Loucy (cell line): ENCODE data around the gene KLK13.

Experiments used
- EZH2phosphoT487 ChIP-seq: fragments of 200-600 bp; IDR thresholded peaks from 2 replicates; pipeline ENCODE4 v1.6.1; 2018; ENCODE audit warnings: antibody characterized with exemption, mild to moderate bottlenecking, moderate library complexity, borderline replicate concordance
- TF ChIP-seq, protein P1 (sequence below): fragments of 200-600 bp; sonication (generic); conservative IDR thresholded peaks from 2 replicates; pipeline ENCODE4 v1.5.1; 2014; ENCODE audit warnings: mild to moderate bottlenecking, antibody characterized with exemption, low read length

DNA sequence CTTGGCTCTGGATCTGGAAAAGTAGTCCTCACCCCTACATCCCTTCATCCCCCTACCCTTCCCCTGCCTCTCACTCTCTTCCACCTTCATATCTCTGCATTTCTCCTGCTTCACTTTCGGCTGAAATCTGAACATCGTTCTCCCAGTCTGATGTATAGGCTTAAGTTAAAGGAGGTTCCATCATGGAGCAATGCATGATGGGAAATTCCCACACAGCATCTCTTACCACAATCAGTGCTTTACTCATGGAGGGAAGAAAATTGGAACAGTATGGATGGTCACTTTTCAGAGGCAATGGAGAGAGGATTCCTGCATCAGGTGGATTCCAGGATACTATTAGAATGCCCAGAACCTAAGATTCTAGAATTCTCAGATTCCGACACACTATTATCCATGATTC lies 57.4 kb downstream of the KLK13 start:
- TF ChIP-seq, protein P1, sequence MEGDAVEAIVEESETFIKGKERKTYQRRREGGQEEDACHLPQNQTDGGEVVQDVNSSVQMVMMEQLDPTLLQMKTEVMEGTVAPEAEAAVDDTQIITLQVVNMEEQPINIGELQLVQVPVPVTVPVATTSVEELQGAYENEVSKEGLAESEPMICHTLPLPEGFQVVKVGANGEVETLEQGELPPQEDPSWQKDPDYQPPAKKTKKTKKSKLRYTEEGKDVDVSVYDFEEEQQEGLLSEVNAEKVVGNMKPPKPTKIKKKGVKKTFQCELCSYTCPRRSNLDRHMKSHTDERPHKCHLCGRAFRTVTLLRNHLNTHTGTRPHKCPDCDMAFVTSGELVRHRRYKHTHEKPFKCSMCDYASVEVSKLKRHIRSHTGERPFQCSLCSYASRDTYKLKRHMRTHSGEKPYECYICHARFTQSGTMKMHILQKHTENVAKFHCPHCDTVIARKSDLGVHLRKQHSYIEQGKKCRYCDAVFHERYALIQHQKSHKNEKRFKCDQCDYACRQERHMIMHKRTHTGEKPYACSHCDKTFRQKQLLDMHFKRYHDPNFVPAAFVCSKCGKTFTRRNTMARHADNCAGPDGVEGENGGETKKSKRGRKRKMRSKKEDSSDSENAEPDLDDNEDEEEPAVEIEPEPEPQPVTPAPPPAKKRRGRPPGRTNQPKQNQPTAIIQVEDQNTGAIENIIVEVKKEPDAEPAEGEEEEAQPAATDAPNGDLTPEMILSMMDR, result no peak
- no peak for TF ChIP-seq EZH2phosphoT487
